PFSK-1 (cell line): ENCODE data around the gene ANK2.

Experiments used
- FOXP2 ChIP-seq: optimal IDR thresholded peaks from 2 replicates; pipeline ENCODE3; 2011; ENCODE audit warnings: borderline replicate concordance, control low read depth, inconsistent platforms; ENCODE audit not compliant: insufficient read depth; ENCODE audit errors: extremely low read length, extremely low read depth
- POLR2AphosphoS5 ChIP-seq: IDR thresholded peaks from 2 replicates; pipeline ENCODE4 v1.6.1; 2012; ENCODE audit warnings: low read depth, mild to moderate bottlenecking, control low read depth, low read length, moderate library complexity
- REST ChIP-seq, 2 experiments: IDR thresholded peaks; 2 replicates each; pipeline versions ENCODE4 v1.6.1 to v1.8.0; 2011 to 2012; ENCODE audit warnings: low read depth in 2 of 2, low read length in 2 of 2, control low read depth in 1 of 2, inconsistent platforms in 1 of 2, mild to moderate bottlenecking in 1 of 2, moderate library complexity in 1 of 2; ENCODE audit not compliant: insufficient read depth in 1 of 2
- SIN3A ChIP-seq: IDR thresholded peaks from 2 replicates; pipeline ENCODE4 v1.6.1; 2012; ENCODE audit warnings: mild to moderate bottlenecking, low read length, moderate library complexity, borderline replicate concordance; ENCODE audit not compliant: insufficient read depth
- TAF1 ChIP-seq: IDR thresholded peaks from 2 replicates; pipeline ENCODE4 v1.6.1; 2012; ENCODE audit warnings: low read length, control low read depth, borderline replicate concordance; ENCODE audit not compliant: insufficient read depth

ANK2 gene

GRCh38 chr4:113303315-113303714, 253.9 kb downstream of the ANK2 start:
- no peak for TF ChIP-seq FOXP2
- no peak for TF ChIP-seq POLR2AphosphoS5
- TF ChIP-seq TAF1, result no peak
- no peak for TF ChIP-seq SIN3A

GRCh38 chr4:113311047-113311446, 261.6 kb downstream of the ANK2 start:
- TF ChIP-seq SIN3A, result no peak
- TF ChIP-seq FOXP2, result no peak
- TF ChIP-seq TAF1, result no peak
- no peak for TF ChIP-seq REST (IDR thresholded peaks at IDR 0.05; ENCODE audit: insufficient read depth in 1 of 2, low read depth in 2 of 2, low read length in 2 of 2)
- no peak for TF ChIP-seq POLR2AphosphoS5

- no peak for TF ChIP-seq REST (IDR thresholded peaks at IDR 0.05; ENCODE audit: insufficient read depth in 1 of 2, low read depth in 2 of 2, low read length in 2 of 2)
- TF ChIP-seq SIN3A, result no peak
- TF ChIP-seq FOXP2, result no peak
- TF ChIP-seq TAF1, result no peak
- no peak for TF ChIP-seq POLR2AphosphoS5
Observed at GRCh38 chr4:113312529-113312928, 263.1 kb downstream of the ANK2 start.

GRCh38 chr4:113314426-113314825, 265.0 kb downstream of the ANK2 start:
- TF ChIP-seq FOXP2, result no peak
- TF ChIP-seq TAF1, result no peak
- TF ChIP-seq REST (IDR thresholded peaks at IDR 0.05; ENCODE audit: insufficient read depth in 1 of 2, low read depth in 2 of 2, low read length in 2 of 2), result no peak
- TF ChIP-seq SIN3A, result no peak
- TF ChIP-seq POLR2AphosphoS5, result no peak

GRCh38 chr4:113316879-113317278, 267.4 kb downstream of the ANK2 start:
- no peak for TF ChIP-seq TAF1
- no peak for TF ChIP-seq POLR2AphosphoS5
- TF ChIP-seq SIN3A, result no peak
- no peak for TF ChIP-seq REST (IDR thresholded peaks at IDR 0.05; ENCODE audit: insufficient read depth in 1 of 2, low read depth in 2 of 2, low read length in 2 of 2)
- no peak for TF ChIP-seq FOXP2
